HG03095 (cell line): ENCODE data around the gene MTMR12.

Experiments used
- ATAC-seq: cut with Tn5 transposase; IDR thresholded peaks from one replicate; pipeline ENCODE4 v1.9.1; 2021; ENCODE audit warnings: moderate library complexity; ENCODE audit not compliant: unreplicated experiment

Gene MTMR12

DNA sequence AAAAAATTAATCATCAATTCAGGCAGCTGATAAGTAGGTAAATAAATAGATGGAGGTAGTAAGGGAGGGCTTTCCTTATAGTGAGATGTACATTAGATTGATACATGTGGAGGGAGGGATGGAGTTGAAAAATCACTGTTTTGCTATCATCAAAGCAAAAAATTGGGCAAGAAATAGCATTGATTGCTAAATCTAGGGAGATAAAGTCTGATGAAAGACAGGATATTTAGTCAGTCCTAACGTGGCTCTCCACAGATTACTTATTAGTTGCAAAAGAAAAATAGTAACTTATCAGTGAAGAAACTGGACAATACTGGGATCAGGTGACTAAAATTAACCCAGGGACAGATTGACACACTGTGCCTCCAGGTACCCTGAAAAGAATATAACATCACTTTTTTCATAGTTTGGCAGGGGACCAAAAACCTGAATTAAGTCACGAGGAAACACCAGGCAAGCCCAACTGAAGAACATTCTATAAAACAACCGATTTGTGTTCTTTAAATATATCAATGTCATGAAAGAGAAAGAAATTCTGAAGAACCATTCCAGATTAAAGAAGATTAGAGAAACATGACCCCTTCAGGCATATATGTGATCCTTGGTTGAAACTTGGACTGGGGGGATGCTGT, 111.5 kb downstream of the MTMR12 start:
- ATAC-seq = no peak

DNA sequence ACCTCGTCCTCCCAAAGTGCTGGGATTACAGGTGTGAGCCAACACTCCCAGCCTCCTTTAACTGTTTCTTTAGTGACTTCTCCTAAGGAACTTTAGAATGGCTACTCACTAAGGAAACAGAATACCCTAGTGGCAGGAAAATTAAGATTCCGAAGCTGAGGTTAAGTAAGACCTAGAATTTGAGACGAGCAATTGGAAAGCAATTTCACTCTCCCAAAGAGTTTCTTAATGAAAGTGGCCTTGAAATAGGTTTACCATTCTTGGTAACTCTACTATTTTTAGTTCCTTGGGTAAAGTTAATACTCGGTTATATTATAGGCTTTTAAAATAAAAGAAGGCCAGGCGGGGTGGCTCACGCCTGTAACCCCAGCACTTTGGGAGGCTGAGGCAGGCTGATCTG, 115.7 kb downstream of the MTMR12 start:
- ATAC-seq = no peak

DNA sequence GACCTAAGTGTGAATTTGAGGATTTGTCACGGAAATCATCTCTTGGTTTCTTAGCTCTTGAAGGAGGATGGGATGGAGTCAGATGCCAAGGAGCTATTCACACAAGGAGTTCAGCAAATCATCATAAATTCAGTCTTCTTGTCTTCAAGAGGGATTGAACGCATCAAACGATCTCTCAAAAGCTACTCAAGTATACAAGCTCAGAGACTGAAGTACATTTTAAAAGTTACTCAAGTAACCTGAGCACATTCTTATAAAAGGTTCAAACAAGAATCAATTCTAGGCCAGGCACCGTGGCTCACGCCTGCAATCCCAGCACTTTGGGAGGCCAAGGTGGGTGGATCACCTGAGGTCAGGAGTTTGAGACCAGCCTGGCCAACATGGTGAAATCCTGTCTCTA, 117.5 kb downstream of the MTMR12 start:
- no peak for ATAC-seq

DNA sequence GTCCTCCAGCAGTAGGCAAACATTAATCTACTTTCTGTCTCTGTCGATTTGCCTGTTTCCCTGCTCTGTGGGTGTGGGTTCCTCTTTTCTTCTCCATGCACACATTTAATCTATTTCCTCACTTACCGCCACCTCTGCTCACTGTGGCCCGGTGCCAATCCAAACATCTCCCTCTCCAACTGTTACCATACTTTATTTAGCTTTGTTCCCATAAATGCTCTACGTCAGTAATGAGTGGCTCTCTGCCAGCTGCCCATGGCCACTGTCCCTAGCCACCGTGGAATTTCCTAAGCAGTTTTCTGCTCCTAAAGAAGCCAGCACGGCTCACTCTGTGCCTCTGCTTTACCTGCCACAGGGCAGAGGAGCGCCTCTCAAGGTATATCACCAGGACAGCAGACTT, 119.1 kb downstream of the MTMR12 start:
- ATAC-seq = peak; percentile 65

DNA sequence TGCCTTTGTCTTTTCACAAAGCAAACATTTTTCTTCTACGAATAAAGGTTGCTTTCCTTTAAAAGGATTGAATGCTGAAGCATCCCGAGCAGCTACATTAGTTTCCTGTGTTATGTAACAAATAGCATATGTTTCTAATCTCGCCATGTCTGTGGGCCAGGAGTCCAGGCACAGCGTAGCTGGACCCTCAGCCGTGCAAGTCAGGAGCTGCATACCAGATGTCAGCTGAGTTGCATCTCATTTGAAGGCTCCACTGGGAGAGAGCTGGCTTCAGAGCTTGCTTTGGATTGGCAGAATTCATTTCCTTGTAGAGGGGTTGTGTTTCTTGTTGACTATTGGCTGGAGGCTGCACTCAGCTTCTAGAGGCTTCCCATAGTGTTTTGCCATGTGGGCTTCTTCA, 122.6 kb downstream of the MTMR12 start:
- no peak for ATAC-seq

DNA sequence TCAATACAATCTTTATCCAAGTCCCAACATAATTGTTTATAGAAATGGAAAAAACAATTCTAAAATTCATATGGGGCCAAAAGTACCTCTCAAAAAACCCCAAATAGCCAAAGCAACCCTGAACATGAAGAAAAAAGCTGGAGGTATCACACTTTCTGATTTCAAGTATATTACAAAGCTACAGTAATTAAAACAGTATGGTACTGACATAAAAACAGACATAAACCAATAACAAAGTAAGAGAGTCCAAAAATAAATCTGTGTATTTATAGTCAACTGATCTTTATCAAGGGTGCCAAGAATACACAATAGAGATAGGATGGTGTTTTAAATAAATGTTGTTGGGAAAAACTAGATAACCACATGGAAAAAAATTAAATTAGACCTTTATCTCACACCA, 125.1 kb downstream of the MTMR12 start:
- no peak for ATAC-seq

DNA sequence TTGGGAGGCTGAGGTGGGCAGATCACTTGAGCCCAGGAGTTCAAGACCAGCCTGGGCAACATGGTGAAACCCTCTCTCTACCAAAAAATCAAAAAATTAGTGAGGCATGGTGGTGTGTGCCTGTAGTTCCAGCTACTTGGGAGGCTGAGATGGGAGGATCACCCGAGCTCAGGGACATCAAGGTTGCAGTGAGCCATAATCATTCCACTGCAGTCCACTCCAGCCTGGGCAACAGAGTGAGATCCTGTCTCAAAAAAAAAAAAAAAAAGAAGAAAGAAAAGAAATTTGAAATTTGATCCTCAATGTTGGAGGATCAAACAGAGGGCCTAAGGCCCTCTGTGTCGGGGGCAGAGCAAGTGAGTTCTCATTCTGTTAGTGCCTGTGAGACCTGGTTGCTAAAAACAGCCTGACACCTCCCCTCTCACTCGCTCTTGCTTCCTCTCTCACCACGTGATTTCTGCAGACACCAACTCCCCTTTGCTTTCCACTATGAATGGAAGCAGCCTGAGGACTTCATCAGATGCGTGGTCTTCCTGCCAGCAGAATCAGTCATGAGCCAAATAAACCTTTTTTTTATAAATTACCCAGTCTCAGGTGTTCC, 130.2 kb downstream of the MTMR12 start:
- peak; percentile 86 for ATAC-seq
